GM18907 (cell line): ENCODE measurements around the gene ALKBH5.

Experiments used
- ATAC-seq: cut with Tn5 transposase; IDR thresholded peaks from one replicate; pipeline ENCODE4 v1.9.1; 2021; ENCODE audit warnings: mild to moderate bottlenecking, moderate library complexity; ENCODE audit not compliant: unreplicated experiment

Gene ALKBH5

DNA sequence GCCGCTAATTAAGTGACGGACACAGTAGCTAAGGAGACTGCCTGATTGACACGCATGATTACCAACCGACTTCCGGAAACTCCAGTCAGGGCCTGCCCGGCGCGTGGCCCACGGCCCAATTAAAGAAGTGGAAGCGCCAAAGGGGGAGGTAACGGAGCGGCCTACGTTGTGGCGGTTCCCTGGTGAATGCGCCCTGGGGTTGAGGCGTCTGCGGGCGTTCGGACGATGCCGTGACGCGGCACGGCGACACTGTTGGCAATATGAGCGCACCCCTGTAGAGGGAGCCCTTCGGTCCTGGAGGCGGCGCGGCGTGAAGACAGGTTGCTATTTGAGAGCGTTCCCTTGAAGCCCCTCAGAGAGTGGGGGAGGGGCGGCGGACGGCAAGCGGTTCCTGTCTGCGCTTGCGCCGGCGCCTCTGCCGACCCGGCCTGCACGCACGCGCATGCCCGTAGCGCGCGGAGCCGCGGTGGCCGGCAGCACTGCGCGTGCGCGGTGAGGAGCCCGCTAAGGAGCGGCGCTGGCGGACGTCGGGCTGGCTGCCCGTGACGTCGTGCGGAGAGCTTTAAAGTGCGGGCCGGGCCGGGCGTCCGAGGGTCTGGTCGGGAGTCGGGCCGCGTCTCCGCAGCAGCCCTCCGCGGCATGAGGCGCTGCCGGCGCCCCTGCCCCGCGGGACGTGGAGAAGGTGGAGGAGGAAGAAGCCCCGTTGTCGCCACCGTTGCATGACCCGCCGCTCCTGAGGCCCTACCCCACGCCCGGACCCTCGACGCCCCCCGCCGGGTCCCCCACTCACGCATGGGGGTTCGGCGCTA is at the start of gene ALKBH5:
Gene ALKBH5 (plus strand): TSS at position 495 of the 809 bp plus-strand sequence. CDS start 416 bp downstream, outside the sequence.
- ATAC-seq, result peak; percentile 88

DNA sequence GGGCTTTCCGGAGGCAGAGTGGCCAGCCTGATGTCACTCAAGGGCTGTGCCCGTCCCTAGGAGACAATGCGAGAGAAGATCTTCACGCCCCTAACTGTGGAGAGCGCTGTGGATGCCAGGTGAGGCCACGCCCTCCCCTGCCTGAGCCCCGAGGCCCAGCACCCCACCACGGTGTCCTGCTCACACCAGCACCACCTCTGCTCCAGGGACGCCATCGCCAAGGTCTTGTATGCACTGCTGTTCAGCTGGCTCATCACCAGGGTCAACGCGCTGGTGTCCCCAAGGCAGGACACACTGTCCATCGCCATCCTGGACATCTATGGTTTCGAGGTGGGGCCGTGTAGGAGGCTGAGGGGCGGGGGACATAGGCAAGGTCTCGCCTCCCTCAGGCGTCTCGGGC is 47.3 kb upstream of the ALKBH5 start:
- ATAC-seq, result no peak

DNA sequence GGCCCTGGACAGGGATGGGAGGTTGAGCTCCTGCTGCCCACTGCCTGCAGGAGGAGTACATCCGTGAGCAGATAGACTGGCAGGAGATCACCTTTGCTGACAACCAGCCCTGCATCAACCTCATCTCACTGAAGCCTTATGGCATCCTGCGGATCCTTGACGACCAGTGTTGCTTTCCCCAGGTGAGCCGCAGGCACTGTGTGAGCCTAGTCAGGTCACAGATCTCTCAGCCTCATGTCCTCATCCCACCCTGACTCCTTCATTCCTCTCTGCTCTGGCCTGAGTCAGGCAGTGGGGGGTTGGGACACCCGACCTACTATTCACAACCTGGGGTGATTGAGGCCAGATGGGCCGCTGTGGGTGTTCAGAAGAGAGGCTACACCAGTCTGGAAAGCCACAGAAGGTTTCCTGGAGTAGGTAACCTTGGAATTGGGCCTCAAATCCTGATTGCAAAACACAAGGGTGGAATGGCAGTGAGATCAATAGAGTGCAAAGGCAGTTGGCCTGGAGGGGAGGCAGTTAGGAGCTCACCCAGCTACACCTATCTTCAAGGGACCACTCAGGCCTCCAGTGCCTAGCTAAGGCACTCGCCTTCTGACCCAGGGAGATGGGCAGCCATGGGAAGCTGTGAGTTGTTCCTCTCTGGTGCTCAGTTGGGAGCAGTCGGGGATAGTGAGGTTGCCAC is 45.4 kb upstream of the ALKBH5 start:
- no peak for ATAC-seq

DNA sequence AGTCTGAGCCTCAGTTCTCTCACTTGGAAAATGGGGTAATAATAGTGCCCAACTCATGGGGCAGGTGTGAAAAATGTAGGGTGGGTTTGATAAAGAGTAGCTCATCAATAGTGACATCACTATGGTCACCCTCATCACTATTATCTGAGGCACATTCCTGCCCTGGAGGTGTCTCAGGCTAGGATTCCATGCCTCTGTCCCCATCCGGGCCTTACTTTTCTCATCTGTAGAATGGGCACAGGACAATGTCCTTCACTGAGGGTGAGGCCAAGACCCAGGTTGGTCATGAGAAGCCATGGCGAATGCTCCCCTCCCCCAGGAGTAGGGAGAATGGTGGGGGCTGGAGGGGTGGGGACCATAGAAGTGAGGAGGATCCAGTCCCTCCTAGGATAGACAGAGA is 44.5 kb upstream of the ALKBH5 start:
- no peak for ATAC-seq

DNA sequence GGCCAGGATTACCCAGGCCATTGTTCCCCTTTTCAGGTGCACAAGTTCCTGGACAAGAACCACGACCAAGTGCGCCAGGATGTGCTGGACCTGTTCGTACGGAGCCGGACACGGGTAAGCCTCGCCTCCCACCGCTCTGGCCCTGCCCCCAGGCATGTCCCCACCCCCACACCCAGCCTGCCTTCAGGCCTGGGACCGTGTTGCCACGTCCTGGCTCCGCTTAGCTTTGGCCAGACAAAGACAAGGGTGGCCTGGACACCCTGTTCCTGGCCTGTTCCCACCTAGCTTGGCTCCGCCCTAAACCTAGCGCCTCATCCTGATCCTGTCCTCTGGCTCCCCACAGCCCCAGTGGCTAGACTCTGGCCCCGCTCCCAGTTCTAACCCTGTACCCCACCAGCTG is 44.1 kb upstream of the ALKBH5 start:
- ATAC-seq, result no peak

DNA sequence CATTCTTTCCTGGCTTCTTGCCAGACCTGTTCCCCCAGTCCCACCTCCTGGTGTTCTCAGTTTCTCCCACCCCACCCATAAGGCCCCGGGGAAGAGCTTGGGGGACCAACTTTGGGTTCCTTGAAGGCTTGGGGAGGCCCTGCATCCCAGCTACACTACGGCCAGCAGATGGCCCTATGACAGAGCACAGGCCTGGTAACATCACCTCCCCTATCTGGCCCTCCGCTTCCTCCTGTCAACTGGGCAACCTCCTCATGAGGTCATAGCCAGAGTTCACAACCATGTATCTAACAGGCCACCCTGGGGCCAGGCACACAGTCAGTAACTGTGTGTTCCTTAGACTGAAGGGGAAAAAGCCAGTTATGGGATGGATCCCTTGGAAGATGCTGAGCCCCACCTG is 43.7 kb upstream of the ALKBH5 start:
- no peak for ATAC-seq

DNA sequence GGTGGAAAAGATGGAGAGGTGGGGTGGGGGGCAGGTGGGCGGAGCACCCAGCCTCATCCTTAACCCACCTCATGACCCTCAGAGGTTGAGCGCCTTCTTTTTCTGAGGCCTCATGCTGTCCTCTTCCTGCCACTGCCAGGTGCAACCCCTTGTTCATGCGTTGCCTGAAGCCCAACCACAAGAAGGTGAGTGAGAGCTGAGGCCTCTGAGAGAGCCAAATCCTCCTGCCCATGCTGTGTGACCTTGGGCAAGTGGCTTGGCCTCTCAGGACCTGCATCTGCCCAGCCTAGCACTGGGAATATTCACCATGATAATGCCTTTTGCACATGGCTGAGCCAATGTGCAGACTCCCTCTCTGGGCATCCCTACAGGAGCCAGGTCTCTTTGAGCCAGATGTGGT is 43.0 kb upstream of the ALKBH5 start:
- no peak for ATAC-seq

DNA sequence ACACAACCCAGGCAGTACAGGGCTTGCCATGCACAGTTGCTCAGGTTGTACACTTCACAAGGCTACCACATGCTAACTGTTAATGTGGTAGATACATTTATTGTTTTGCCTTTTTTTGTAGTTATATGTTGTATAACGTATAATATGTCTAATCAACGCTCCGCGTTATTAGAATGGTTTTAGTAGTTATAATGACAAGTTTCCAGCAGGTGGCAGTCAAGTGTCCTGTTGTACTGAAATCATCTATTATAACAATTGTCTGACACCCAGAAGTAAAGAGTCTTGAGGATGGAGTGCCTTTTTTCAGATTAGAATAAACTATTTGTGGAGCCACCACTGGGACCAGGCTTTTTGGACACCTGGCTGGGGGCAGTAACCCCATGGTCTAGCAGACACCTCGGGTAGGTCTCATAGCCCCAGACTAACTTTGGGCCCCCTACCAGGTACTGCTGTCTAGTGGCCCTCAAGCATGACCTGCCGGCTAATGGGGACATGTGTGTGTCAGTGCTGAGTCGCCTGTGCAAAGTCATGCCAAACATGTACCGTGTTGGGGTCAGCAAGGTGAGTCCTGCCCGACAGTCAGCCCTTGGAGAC is 42.3 kb upstream of the ALKBH5 start:
- no peak for ATAC-seq

DNA sequence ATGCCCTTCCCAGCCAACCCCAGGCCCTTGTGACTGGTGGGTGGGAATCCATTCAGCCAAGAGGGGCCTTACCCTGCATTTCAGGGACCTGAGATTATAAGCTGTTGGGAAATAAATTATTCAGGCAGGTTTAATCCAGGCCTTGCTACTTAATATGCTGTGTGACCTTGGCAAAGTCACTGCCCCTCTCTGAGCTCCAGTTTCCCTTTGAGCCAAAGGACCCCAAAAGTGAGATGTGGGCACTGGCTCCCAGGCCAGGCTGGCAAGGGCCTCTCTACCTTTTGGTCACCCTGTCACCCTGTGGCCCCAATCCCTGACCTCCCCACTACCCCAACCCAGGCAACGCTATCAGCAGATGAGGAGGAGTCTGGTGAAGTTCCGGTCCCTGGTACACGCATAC is 41.2 kb upstream of the ALKBH5 start:
- ATAC-seq, result no peak

DNA sequence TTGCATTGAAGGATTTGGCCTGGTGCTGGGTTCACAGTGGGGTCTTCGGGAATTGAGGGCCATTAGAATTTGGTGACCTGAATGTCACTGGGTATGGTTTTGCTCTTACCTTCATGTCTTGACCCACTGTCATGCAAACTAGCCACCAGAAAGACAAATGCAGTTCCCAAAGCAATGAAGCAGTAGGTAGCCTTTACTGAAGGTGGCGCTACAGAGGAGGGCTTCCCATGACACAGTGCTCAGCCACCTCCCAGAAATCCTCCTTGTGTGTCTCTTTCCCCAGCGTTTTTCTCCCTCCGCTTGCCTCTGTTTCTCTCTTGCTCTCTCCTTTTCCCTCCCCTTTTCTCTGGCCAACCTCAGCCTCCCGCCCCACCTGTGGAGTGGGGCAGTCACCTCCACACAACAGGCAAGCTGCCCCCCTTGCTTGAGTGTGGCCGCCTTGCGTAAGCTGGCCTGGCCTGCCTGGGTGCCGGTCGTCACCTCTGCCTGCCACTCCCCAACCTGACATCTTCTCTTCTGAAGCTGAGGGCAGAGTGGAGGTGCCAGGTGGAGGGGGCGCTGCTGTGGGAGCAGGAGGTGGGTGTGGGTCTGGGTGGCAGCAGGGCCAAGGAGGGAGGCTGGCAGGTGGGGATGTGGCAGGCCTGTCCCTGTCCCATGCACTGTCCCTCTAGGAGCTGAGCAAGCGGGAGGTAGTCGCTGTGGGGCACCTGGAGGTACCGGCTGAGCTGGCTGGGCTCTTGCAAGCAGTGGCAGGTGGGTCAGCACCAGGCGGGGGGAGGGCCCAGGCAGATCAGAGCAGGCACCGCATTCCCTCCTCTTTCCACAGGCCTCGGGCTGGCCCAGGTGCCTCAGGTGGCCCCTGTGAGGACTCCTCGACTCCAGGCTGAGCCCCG is 40.3 kb upstream of the ALKBH5 start:
- ATAC-seq, result no peak

DNA sequence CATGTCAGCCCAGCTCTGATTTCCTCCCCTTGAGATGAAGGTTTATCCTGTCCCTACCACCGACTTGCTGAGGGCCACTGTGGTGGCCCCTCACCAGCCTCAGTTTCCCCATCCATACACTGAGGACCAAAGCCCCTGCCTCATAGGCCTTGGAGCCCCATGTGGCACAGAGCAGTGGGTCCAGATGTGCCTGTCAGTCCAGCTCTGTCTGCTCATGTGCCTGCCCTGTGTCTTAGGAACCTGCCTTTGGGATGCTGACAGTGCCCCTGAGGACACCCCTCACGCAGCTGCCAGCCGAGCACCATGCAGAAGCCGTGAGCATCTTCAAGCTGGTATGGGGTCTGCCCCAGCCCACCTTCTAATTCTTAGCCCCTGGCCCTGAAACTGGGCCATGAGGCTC is 39.4 kb upstream of the ALKBH5 start:
- no peak for ATAC-seq

DNA sequence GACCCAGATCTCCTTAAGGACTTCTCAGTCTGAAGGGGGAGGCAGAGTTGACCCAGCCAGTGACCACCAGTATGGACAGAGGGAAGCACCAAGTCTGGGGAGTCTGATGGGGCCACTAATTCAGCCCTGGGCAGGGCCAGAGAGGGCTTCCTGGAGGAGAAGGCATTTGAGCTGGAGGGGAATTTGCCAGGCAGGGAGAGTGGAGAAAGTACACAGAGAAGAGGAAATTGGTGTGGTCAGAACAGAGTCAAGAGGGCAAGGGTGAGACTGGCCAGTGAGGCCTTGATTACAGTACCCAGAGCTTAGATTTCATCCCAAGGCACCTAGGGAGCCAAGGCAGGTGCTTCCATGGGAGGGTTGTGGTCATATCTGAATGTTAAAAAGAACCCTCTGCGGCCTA is 38.8 kb upstream of the ALKBH5 start:
- ATAC-seq, result no peak

DNA sequence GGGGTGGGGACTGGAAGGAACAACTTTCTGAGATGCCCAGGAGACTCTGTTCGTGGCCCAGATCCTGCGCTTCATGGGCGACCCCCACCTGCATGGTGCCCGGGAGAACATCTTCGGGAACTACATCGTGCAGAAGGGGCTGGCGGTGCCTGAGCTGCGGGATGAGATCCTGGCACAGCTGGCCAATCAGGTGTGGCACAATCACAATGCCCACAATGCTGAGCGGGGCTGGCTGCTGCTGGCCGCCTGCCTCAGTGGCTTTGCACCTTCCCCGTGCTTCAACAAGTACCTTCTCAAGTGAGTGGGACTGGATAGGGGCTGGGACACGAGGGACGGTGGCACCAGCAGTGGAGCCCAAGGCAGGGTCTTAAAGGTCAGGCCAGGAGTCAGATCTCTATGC is 37.8 kb upstream of the ALKBH5 start:
- ATAC-seq, result no peak

DNA sequence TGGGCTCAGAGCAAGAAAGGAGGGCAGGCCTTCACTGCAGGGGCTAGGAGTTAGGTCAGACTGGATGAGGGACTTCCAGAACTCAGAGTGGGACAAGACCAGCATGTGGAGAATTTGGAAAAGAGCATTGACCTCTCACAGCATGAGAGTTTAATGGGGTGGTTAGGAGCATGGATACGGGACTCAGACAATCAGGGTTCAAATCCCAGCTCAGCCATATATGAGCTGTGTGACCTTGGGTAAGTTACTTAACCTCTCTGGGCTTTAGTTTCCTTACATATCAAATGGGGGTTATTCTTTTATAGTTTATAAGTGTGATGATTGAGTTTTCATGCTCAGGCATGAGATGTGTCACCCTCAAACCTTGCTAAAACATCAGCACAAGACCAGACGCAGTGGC is 37.4 kb upstream of the ALKBH5 start:
- no peak for ATAC-seq

DNA sequence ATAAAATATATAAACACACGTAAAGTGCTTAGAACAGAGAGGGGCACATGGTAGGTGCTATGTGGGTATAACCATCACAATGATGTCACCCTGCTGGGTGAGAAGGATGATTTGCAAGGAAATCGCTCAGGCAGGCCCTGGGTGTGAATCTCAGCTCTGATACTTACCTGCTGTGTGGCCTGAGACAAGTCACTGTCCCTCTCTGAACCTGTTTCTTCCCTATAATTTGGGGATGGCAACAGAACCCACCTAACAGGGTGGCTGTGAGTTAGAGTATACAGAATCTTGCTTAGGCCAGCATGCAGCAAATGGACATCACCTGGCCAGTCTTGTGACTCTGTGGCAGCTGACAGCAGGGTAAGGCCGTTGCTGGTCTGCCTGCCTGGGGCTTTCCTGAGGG is 36.6 kb upstream of the ALKBH5 start:
- no peak for ATAC-seq

DNA sequence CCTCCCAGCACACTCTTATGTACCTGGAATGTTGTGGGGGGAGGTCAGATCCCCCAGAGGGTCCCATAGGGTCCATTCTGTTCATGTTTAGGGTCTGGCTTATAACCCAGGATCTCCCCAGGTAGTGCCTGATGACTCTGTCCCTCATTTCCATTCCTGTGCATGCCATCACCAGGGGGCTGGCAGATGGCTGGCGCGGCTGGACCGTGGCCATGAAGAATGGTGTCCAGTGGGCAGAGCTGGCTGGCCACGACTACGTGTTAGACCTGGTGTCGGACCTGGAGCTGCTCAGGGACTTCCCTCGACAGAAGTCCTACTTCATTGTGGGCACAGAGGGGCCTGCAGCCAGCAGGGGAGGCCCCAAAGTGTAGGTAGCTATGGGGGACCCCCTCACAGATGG is 35.0 kb upstream of the ALKBH5 start:
- no peak for ATAC-seq

DNA sequence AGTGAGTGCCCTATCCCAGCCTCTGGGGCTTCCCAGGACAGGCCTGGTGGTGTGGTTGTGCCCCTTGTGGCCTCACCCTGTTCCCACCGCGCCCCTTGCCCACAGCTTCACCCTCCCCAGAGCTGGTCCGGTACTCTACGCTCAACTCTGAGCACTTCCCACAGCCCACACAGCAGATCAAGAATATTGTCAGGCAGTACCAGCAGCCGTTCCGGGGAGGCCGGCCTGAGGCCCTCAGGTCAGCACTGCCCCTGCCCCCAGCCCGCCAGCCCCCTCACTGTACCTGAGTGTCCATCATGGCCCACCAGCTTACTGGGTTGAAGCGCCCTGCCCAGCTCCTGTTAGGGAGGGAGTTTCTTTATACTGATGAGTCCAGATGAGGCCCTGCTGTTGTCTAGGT is 32.3 kb upstream of the ALKBH5 start:
- ATAC-seq, result no peak

DNA sequence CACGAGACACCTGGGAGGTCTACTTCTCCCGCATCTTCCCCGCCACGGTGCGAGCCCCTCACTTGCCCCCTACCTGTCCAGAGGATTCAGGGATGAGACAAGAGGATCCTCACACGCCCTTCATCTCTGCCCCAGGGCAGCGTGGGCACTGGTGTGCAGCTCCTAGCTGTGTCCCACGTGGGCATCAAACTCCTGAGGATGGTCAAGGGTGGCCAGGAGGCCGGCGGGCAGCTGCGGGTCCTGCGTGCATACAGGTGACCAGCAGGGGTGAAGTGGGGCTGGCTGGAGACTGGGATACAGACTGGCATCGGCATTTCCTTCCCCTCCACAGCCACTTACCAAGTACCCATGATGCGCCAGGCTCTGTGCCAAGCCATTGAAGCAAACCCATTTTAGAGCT is 28.4 kb upstream of the ALKBH5 start:
- no peak for ATAC-seq

DNA sequence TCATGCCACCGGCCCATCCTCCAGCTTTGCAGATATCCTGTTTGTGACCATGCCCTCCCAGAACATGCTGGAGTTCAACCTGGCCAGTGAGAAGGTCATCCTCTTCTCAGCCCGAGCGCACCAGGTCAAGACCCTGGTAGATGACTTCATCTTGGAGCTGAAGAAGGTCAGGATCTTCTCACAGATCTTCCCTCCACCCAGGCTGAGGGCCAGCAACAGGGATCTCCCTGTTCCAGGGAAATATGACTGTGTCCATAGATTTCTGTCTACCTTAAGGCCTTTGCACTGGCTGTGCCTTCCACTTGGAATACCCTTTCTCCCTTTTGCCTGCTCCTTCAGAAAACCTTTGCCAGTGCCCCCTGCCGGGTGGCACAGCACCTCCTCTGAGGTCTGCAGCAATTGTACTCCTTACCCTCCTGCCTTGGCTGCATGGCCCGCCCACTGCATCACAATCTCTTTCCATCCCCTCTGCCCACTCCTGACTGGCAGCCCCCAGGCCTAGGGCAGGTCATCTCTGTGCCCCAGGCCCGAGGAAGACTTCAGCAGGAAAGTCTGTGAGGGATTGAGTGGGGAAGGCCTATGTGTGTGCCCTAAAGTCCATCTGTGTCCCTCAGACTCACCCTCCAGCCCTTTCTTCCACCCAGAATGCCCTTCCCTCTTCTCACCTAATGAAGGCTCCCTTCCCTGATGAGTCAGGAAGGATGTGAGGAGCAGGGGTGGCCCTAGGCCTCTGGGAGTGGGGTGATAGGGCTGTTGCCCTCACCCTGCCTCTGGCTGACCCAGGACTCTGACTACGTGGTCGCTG is 27.3 kb upstream of the ALKBH5 start:
- no peak for ATAC-seq

DNA sequence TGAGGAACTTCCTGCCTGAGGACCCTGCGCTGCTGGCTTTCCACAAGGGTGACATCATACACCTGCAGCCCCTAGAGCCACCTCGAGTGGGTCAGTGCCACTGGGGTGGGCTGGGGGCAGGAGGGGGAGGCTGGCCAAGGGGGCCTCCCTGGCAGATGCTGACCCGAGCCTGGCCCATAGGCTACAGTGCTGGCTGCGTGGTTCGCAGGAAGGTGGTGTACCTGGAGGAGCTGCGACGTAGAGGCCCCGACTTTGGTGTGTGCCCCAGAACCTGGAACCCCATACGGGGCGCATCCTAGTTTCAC is 26.7 kb upstream of the ALKBH5 start:
- no peak for ATAC-seq
